H1 (cell line): ENCODE measurements around the gene MDFIC. TPM values are rescaled to one million over a fixed set of nuclear protein-coding genes. Genes with fewer than 3 reads are reported as not detected.

Source experiments
- CTCF ChIA-PET: fragments of 300-600 bp; sonication (Branson Sonifier 250); formaldehyde crosslinking; loops from one replicate; lab custom pipeline; 2021; ENCODE audit not compliant: partially characterized antibody; lab: Charles Lee
- POLR2A ChIA-PET: fragments of 300-600 bp; sonication (Branson Sonifier 250); formaldehyde crosslinking; loops from one replicate; lab custom pipeline; 2021; ENCODE audit warnings: inconsistent platforms; ENCODE audit not compliant: partially characterized antibody; lab: Charles Lee
- DNase-seq, 2 experiments: peaks; one replicate each; pipeline versions ENCODE4 v3.0.0 to v3.0.0-alpha.2; 2010 to 2022; ENCODE audit warnings: low spot score in 2 of 2, low read depth in 1 of 2, mixed read lengths in 1 of 2
- FAIRE-seq: peaks from 2 replicates; lab custom pipeline; 2011; peaks lifted over from hg19 to GRCh38; lab: Jason Lieb, UNC
- H2AFZ ChIP-seq: 2 replicates; pipeline ENCODE4 v1.8.1; 2012; ENCODE audit warnings: low read length, inconsistent platforms
- H2AK5ac ChIP-seq: 2 replicates; pipeline ENCODE4 v1.6.1; 2013; ENCODE audit warnings: low read depth, low read length
- H2BK120ac ChIP-seq: replicated peaks from 2 replicates; pipeline ENCODE3; 2013; ENCODE audit warnings: low read depth, low read length, inconsistent platforms
- H2BK12ac ChIP-seq: 2 replicates; pipeline ENCODE4 v1.6.1; 2013; ENCODE audit warnings: low read depth, low read length
- H2BK15ac ChIP-seq: 2 replicates; pipeline ENCODE4 v1.6.1; 2013; ENCODE audit warnings: low read length
- H2BK20ac ChIP-seq: 2 replicates; pipeline ENCODE4 v1.6.1; 2013; ENCODE audit warnings: low read length
- H2BK5ac ChIP-seq: 2 replicates; pipeline ENCODE4 v1.6.1; 2013; ENCODE audit warnings: low read depth, low read length
- H3K14ac ChIP-seq: 2 replicates; pipeline ENCODE4 v1.6.1; 2013; ENCODE audit warnings: inconsistent platforms; ENCODE audit not compliant: insufficient read length
- H3K18ac ChIP-seq: 2 replicates; pipeline ENCODE4 v1.6.1; 2013; ENCODE audit warnings: low read length; ENCODE audit errors: extremely low read depth
- H3K23ac ChIP-seq: 2 replicates; pipeline ENCODE4 v1.6.1; 2013; ENCODE audit warnings: inconsistent platforms; ENCODE audit not compliant: insufficient read length
- H3K23me2 ChIP-seq: 2 replicates; pipeline ENCODE4 v1.6.1; 2013; ENCODE audit warnings: low read depth, low read length
- H3K27ac ChIP-seq: 2 replicates; pipeline ENCODE4 v1.6.1; 2011; ENCODE audit warnings: low read depth, low read length, inconsistent platforms
- H3K27me3 ChIP-seq, 4 experiments: replicated peaks in 1 of 4; 1 replicate in 1 of 4; 2 replicates in 3 of 4; pipeline versions ENCODE4 v1.6.1 to v1.8.1; 2011 to 2013; ENCODE audit warnings: low read length in 3 of 4, mild to moderate bottlenecking in 3 of 4, inconsistent platforms in 2 of 4, mixed read lengths in 2 of 4, moderate library complexity in 1 of 4; ENCODE audit not compliant: control insufficient read depth in 3 of 4, insufficient read depth in 3 of 4; ENCODE audit errors: extremely low read depth in 1 of 4
- H3K36me3 ChIP-seq, 4 experiments: 2 replicates each; pipeline versions ENCODE4 v1.6.1 to v1.8.1; 2011 to 2013; ENCODE audit warnings: mild to moderate bottlenecking in 4 of 4, low read length in 3 of 4, moderate library complexity in 2 of 4, control low read depth in 1 of 4, inconsistent platforms in 1 of 4; ENCODE audit not compliant: insufficient read depth in 4 of 4, control insufficient read depth in 2 of 4
- H3K4ac ChIP-seq: replicated peaks from 2 replicates; pipeline ENCODE3; 2013; ENCODE audit warnings: low read length, low read depth, mixed read lengths, inconsistent platforms; ENCODE audit not compliant: insufficient read length
- H3K4me1 ChIP-seq, 4 experiments: replicated peaks in 1 of 4; 1 replicate in 1 of 4; 2 replicates in 3 of 4; pipeline versions ENCODE4 v1.6.1 to v1.8.1; 2011 to 2013; ENCODE audit warnings: low read length in 3 of 4, inconsistent platforms in 2 of 4, mixed read lengths in 1 of 4; ENCODE audit not compliant: insufficient read depth in 4 of 4, control insufficient read depth in 3 of 4
- H3K4me2 ChIP-seq, 2 experiments: 2 replicates each; pipeline versions ENCODE4 v1.6.1 to v1.8.1; 2011 to 2013; ENCODE audit warnings: low read depth in 2 of 2, low read length in 2 of 2, control low read depth in 1 of 2, inconsistent platforms in 1 of 2, mild to moderate bottlenecking in 1 of 2; ENCODE audit not compliant: insufficient read depth in 1 of 2
- H3K4me3 ChIP-seq, 4 experiments: fragments of 200-600, 300-600 bp in 1 of 4; sonication (generic), shearing (Covaris generic), sonication (Bioruptor Twin) in 1 of 4; 2 replicates each; pipeline versions ENCODE4 v1.5.1 to v1.8.1; 2011 to 2016; ENCODE audit warnings: low read length in 4 of 4, low read depth in 3 of 4, control low read depth in 2 of 4, inconsistent platforms in 2 of 4, mild to moderate bottlenecking in 2 of 4, mixed read lengths in 1 of 4, moderate library complexity in 1 of 4; ENCODE audit not compliant: insufficient read depth in 2 of 4; ENCODE audit errors: extremely low read depth in 1 of 4
- H3K56ac ChIP-seq: replicated peaks from 2 replicates; pipeline ENCODE3; 2013; ENCODE audit warnings: low read depth, mild to moderate bottlenecking, mixed read lengths, low read length, inconsistent platforms; ENCODE audit not compliant: insufficient read length
- H3K79me1 ChIP-seq: 2 replicates; pipeline ENCODE4 v1.6.1; 2013; ENCODE audit warnings: low read depth, low read length, control low read depth
- H3K79me2 ChIP-seq, 2 experiments: 2 replicates each; pipeline versions ENCODE4 v1.6.1 to v1.8.1; 2012 to 2013; ENCODE audit warnings: low read length in 2 of 2, mild to moderate bottlenecking in 2 of 2, inconsistent platforms in 1 of 2; ENCODE audit not compliant: insufficient read depth in 2 of 2, control insufficient read depth in 1 of 2
- H3K9ac ChIP-seq, 4 experiments: replicated peaks in 1 of 4; 1 replicate in 1 of 4; 2 replicates in 3 of 4; pipeline versions ENCODE4 v1.6.1 to v1.8.1; 2011 to 2013; ENCODE audit warnings: low read depth in 3 of 4, low read length in 3 of 4, control low read depth in 2 of 4, mild to moderate bottlenecking in 2 of 4, moderate library complexity in 2 of 4, inconsistent platforms in 1 of 4; ENCODE audit errors: extremely low read depth in 1 of 4
- H3K9me3 ChIP-seq, 2 experiments: 2 replicates each; pipeline versions ENCODE4 v1.6.1 to v1.8.1; 2012 to 2013; ENCODE audit warnings: mild to moderate bottlenecking in 2 of 2, moderate library complexity in 2 of 2, control low read depth in 1 of 2, inconsistent platforms in 1 of 2, low read depth in 1 of 2, low read length in 1 of 2, mixed read lengths in 1 of 2; ENCODE audit not compliant: insufficient read depth in 2 of 2
- H4K20me1 ChIP-seq, 2 experiments: replicated peaks in 1 of 2; 2 replicates each; pipeline versions ENCODE3 to v1.8.1; 2011 to 2013; ENCODE audit warnings: inconsistent platforms in 2 of 2, low read length in 2 of 2, mild to moderate bottlenecking in 1 of 2; ENCODE audit not compliant: insufficient read depth in 2 of 2, control insufficient read depth in 1 of 2
- H4K5ac ChIP-seq: 2 replicates; pipeline ENCODE4 v1.6.1; 2013; ENCODE audit warnings: low read length, low read depth, mixed read lengths, inconsistent platforms; ENCODE audit not compliant: insufficient read length
- H4K8ac ChIP-seq: 2 replicates; pipeline ENCODE4 v1.8.0; 2013; ENCODE audit warnings: mild to moderate bottlenecking, moderate library complexity, low read length, inconsistent platforms; ENCODE audit not compliant: insufficient read depth; ENCODE audit errors: extremely low read depth
- H4K91ac ChIP-seq: replicated peaks from 2 replicates; pipeline ENCODE3; 2013; ENCODE audit warnings: low read length, mixed read lengths, inconsistent platforms; ENCODE audit not compliant: insufficient read length
- BCL11A ChIP-seq, 2 experiments: IDR thresholded peaks; one replicate each; pipeline ENCODE4 v1.6.1; 2011; ENCODE audit warnings: low read depth in 2 of 2, low read length in 2 of 2, mild to moderate bottlenecking in 2 of 2
- CEBPB ChIP-seq: IDR thresholded peaks from 2 replicates; pipeline ENCODE4 v1.6.1; 2012; ENCODE audit warnings: low read depth, low read length
- CREB1 ChIP-seq: IDR thresholded peaks from 2 replicates; pipeline ENCODE4 v1.6.1; 2012; ENCODE audit warnings: inconsistent platforms
- CTBP2 ChIP-seq: IDR thresholded peaks from 2 replicates; pipeline ENCODE4 v1.7.0; 2011; ENCODE audit warnings: borderline replicate concordance, mild to moderate bottlenecking, moderate library complexity, mixed read lengths, low read length; ENCODE audit not compliant: insufficient read depth, insufficient read length
- EP300 ChIP-seq, 2 experiments: IDR thresholded peaks; 1 replicate in 1 of 2; 2 replicates in 1 of 2; pipeline ENCODE4 v1.6.1; 2011 to 2012; ENCODE audit warnings: low read depth in 2 of 2, low read length in 2 of 2, mild to moderate bottlenecking in 2 of 2, borderline replicate concordance in 1 of 2, inconsistent platforms in 1 of 2, moderate library complexity in 1 of 2
- HDAC2 ChIP-seq, 2 experiments: fragments of 300-600 bp in 1 of 2; sonication (generic) in 1 of 2; IDR thresholded peaks; 2 replicates each; pipeline ENCODE4 v1.6.1; 2011 to 2012; ENCODE audit warnings: low read depth in 2 of 2, low read length in 2 of 2, mild to moderate bottlenecking in 2 of 2, moderate library complexity in 2 of 2, borderline replicate concordance in 1 of 2, inconsistent platforms in 1 of 2
- NANOG ChIP-seq: IDR thresholded peaks from 2 replicates; pipeline ENCODE4 v1.6.1; 2011; ENCODE audit warnings: low read length, low read depth, mild to moderate bottlenecking, inconsistent platforms; ENCODE audit not compliant: insufficient read depth, poor library complexity, severe bottlenecking
- PHF8 ChIP-seq: fragments of 200-600 bp; sonication (generic); conservative IDR thresholded peaks from 2 replicates; pipeline ENCODE4 v1.7.1; 2012; ENCODE audit warnings: low read depth, mild to moderate bottlenecking, inconsistent platforms, low read length, moderate library complexity
- POLR2AphosphoS5 ChIP-seq: IDR thresholded peaks from 2 replicates; pipeline ENCODE4 v1.6.1; 2011; ENCODE audit warnings: low read depth, low read length
- RNF2 ChIP-seq: fragments of 200-900, 300-1000 bp; sonication (generic); IDR thresholded peaks from 2 replicates; pipeline ENCODE4 v1.7.1; 2016; ENCODE audit warnings: borderline replicate concordance, low read depth, mild to moderate bottlenecking, antibody characterized with exemption, low read length; ENCODE audit not compliant: poor library complexity, severe bottlenecking; ENCODE audit errors: missing control alignments
- TBP ChIP-seq: IDR thresholded peaks from 2 replicates; pipeline ENCODE4 v1.6.1; 2011; ENCODE audit warnings: low read depth, low read length, improper control_type of control experiment
- YY1 ChIP-seq: IDR thresholded peaks from 2 replicates; pipeline ENCODE4 v1.6.1; 2011; ENCODE audit warnings: low read depth, mild to moderate bottlenecking, low read length
- WGBS, 2 experiments: shearing (Covaris generic) in 1 of 2; methylation state at CpG; one replicate each; pipeline versions ENCODE4 v1.1.6 to v1.1.7; 2013 to 2015; ENCODE audit warnings: low lambda C conversion rate in 2 of 2, mixed read lengths in 2 of 2, inconsistent platforms in 1 of 2, low coverage in 1 of 2, missing lambda C conversion rate in 1 of 2; ENCODE audit not compliant: insufficient replicate concordance in 2 of 2, insufficient coverage in 1 of 2, insufficient read length in 1 of 2; ENCODE audit errors: extremely low coverage in 1 of 2, missing lambda C conversion rate in 1 of 2; 5-methylcytosine and 5-hydroxymethylcytosine counted together
- polyA plus RNA-seq, 7 experiments: library from polyadenylated mRNA; depleted of rRNA in 3 of 7; stranded (reverse) in 5 of 7; unstranded in 2 of 7; fragments of >200 nt in 5 of 7; fragments of 200-250 nt in 2 of 7; gene quantifications; 1 replicate in 5 of 7; 2 replicates in 1 of 7; 4 replicates in 1 of 7; pipeline versions ENCODE4 v1.2.1 to v1.2.3, GENCODE V29; 2011 to 2013; ENCODE audit warnings: missing spikeins in 2 of 7, mixed read lengths in 2 of 7
- total RNA-seq: library from RNA; stranded (reverse); fragmentation: NEBNext Ultra II Directional; extraction: Animal tissue kit (Norgen Biotek cat#: 25700); gene quantifications from 2 replicates; pipeline ENCODE4 v1.2.1, GENCODE V29; 2021

The MDFIC gene
- total and polyA plus RNA-seq, 2 of the 8 experiments (the other 6 are each of a cell fraction or from before 2014, with no cell fraction given): 2.3 to 11.4 TPM

DNA sequence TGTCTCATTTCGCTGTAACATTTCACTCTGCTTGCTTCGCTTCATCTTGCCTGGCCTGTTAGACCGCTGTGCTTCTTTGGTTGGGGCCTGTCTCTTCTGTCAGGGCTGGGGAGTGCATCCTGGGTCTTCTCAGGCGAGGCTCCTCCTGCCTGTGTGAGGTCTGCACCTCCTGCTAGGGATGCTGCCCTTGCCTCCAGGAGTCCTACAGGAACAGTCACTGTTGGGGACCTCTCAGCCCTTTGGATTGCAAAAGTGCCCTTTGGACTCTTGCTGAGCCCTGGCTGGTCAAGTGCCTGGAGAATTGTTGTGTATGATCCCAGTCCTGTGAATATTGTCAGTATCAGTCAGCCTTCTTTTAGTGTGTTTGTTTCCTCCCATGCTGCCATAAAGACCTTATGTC is 84.1 kb downstream of the MDFIC start:
- no peak overlapping the region for H2AFZ ChIP-seq
- TF ChIP-seq BCL11A (IDR thresholded peaks at IDR 0.05; ENCODE audit: low read depth in 2 of 2, low read length in 2 of 2) (no peak), EP300 (IDR thresholded peaks at IDR 0.05; ENCODE audit: borderline replicate concordance in 1 of 2, low read depth in 2 of 2, low read length in 2 of 2) (no peak), YY1 (peak; percentile 73; the same call in 1 of the 2 replicates), CTBP2 (peak; percentile 96), HDAC2 (IDR thresholded peaks at IDR 0.05; ENCODE audit: borderline replicate concordance in 1 of 2, low read depth in 2 of 2, low read length in 2 of 2) (peak; percentile 79 to 95; a peak in 3 of 4 replicates), TBP (no peak), PHF8 (no peak), NANOG (peak; percentile 28), POLR2AphosphoS5 (0 out of 2 replicates have a peak, but pooled peaks have one; percentile 38), CREB1 (peak; percentile 35; the same call in 1 of the 2 replicates), CEBPB (peak; percentile 27; the same call in 1 of the 2 replicates), RNF2 (no peak)

More for the DNA sequence above, 84.1 kb downstream of the MDFIC start:
- H3K9me3 ChIP-seq: no peaks in the 10 kb centered on the region
- peaks cover 0 to 3% (median 0%) of the 10 kb centered on the region in 4 experiments; a peak in 2 of 7 replicates for H3K27me3 ChIP-seq
- no peak overlapping the region for H2BK120ac ChIP-seq
- H4K91ac ChIP-seq: no peak overlapping the region
- CTCF ChIA-PET: no interaction called here
- no peak overlapping the region for H2BK5ac ChIP-seq
- peak overlapping the region; percentile 1 to 37; a peak in 2 of 4 replicates for H3K4me2 ChIP-seq
- no peak overlapping the region for H2AK5ac ChIP-seq
- no peak overlapping the region for H3K18ac ChIP-seq
- FAIRE-seq (peak; percentile 94), DNase-seq (peak; percentile 69 to 70)
- H2BK12ac ChIP-seq: no peak overlapping the region
- H2BK20ac ChIP-seq: no peak overlapping the region
- no peak overlapping the region for H3K9ac ChIP-seq
- H3K4me1 ChIP-seq: peaks cover 0 to 15% (median 8%) of the 10 kb centered on the region in 4 experiments; a peak in 5 of 7 replicates
- H3K4me3 ChIP-seq: no peak overlapping the region
- H3K79me1 ChIP-seq: no peaks in the 10 kb centered on the region
- H4K8ac ChIP-seq: no peak overlapping the region
- no peak overlapping the region for H3K14ac ChIP-seq
- no peaks in the 10 kb centered on the region for H4K20me1 ChIP-seq
- H2BK15ac ChIP-seq: no peak overlapping the region
- H3K23ac ChIP-seq: no peak overlapping the region
- no peak overlapping the region for H4K5ac ChIP-seq
- no peak overlapping the region for H3K4ac ChIP-seq
- no peaks in the 10 kb centered on the region for H3K23me2 ChIP-seq
- no peaks in the 10 kb centered on the region for H3K79me2 ChIP-seq
- H3K36me3 ChIP-seq: no peaks in the 10 kb centered on the region
- 2% methylated on average over 4 of the region's 4 CpGs; no CpG with 5 or more reads in 1 of the 2 experiments for WGBS, 2 experiments
- no peak overlapping the region for H3K27ac ChIP-seq
- POLR2A ChIA-PET: no interaction called here
- no peak overlapping the region for H3K56ac ChIP-seq
